Measurements from ENCODE around the gene EXOC8.
"Not testable (repeated sequence)": the region's sequence is repeated elsewhere in the genome, so short reads cannot be mapped to it uniquely, and the experiment has no call there.

The EXOC8 gene

DNA sequence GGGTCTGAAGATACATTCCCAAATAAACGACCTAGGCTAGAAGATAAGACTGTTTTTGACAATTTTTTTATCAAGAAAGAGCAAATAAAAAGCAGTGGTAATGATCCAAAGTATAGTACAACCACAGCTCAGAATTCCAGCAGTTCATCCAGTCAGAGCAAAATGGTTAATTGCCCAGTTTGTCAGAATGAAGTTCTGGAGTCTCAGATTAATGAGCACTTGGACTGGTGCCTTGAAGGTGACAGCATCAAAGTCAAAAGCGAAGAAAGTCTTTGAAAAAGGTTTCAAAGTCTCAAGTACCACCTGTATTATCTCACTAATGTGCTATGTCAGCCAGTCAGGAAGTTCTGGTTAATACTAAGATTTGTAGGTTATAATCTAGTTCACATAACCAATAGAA lies 15.4 kb upstream of the EXOC8 start:
- no peak for FAIRE-seq

DNA sequence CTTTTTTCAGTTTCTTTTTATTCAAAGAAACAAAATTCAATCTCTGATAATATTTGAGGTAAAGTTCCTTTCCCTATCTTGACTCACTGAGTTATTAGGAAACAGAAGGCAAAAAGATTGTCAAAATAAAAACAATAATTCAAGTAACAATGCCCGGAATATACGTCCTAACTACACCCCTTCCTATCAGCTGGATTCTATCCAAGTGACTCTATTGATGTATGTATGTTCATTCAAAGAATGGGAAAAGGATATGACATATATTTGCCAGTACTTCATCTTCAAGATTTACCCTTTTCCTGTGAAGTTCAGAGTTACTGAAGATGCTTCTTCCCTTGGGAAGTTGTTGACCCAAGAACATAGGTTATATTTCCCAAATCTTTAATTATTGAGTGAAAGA lies 14.2 kb upstream of the EXOC8 start:
- no peak for FAIRE-seq
- DNase-seq (ENCODE audit: insufficient read length, low spot score): no peak

More for the DNA sequence above, 15.4 kb upstream of the EXOC8 start:
- DNase-seq (ENCODE audit: insufficient read length, low spot score): no peak

DNA sequence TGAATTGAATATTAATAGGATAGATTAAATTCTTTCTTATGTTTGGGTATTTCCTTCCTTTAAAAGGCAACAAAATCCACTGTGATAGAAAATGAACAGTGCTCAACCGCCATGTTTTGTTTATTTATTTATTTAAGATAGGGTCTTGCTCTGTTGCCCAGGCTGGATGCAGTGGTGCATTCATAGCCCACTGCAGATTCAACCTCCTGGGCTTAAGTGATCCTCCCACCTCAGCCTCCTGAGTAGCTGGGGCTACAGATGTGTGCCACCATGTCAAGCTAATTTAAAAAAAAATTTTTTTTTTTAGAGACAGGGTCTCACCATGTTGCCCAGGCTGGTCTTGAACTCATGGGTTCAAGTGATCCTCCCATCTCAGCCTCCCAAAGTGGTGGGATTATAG lies 11.2 kb upstream of the EXOC8 start:
- not testable (repeated sequence) for DNase-seq (ENCODE audit: insufficient read length, low spot score); FAIRE-seq

DNA sequence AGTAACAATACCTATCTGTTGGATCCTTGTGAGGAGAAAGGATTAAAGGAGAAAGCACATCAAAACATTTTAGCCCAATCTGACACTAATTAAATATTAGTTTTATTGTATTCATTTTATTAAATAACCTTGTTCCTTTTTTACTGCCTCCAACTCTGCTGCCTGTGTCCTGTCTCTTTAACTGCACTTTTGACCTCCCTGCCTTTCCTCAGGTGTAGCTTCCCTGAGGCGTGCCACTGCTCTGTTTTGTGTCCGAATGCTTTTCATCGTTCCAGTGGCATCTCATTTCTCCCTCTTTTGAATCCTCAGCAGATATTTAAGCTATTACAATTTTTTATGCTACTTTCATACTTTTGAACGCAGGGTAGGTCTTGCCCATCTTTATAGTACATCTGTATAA lies 10.8 kb upstream of the EXOC8 start:
- no peak for DNase-seq (ENCODE audit: insufficient read length, low spot score)
- FAIRE-seq: no peak

DNA sequence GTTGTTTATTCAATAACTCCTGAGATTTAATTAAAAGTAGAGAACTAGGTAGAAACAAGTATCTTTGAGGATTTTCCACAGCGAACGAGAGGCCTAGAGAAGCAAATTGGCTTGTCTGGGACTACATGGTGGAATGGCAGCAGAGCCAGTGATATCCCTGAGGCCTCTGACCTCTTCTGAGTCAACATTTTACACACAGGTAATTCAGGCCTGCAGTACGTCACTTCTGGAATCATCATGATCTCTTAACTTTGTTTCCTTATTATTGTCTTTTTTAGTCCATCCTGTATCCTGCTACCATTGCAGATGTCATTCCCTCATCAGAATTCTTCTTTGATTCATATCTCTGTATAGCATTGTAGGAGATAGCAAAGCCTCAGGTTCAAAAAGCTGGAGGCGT lies 10.3 kb upstream of the EXOC8 start:
- FAIRE-seq: no peak
- DNase-seq (ENCODE audit: insufficient read length, low spot score): no peak

DNA sequence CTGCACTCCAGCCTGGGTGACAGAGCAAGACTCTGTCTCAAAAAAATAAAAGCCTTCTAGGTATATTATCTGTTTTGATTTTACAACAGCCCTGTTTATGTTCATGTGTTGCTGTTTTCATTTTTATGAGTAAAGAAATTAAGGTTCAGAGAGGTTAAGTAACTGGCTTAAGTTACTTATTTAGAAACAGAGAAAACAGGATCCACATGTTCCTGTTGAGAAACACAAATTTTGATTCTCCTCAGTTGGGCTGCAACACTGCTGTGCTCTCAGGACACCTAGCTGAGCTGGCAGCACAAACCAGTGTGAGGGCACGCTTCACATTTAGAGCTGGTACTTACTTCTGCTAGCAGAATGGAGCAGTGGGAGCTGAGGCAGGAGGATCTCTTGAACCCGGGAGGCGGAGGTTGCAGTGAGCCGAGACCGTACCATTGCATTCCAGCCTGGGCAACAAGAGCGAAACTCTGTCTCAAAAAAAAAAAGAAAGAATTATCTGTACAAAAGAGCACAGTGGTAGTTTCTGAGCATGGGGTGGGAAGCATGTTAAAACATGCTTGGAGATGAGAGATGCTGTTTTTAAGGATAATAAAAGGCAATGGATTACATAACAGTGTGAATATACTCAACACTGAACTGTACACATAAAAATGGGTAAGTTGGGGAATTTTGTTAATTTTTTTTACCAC lies 2.8 kb upstream of the EXOC8 start:
- DNase-seq (ENCODE audit: insufficient read length, low spot score) (no peak), FAIRE-seq (no peak)

DNA sequence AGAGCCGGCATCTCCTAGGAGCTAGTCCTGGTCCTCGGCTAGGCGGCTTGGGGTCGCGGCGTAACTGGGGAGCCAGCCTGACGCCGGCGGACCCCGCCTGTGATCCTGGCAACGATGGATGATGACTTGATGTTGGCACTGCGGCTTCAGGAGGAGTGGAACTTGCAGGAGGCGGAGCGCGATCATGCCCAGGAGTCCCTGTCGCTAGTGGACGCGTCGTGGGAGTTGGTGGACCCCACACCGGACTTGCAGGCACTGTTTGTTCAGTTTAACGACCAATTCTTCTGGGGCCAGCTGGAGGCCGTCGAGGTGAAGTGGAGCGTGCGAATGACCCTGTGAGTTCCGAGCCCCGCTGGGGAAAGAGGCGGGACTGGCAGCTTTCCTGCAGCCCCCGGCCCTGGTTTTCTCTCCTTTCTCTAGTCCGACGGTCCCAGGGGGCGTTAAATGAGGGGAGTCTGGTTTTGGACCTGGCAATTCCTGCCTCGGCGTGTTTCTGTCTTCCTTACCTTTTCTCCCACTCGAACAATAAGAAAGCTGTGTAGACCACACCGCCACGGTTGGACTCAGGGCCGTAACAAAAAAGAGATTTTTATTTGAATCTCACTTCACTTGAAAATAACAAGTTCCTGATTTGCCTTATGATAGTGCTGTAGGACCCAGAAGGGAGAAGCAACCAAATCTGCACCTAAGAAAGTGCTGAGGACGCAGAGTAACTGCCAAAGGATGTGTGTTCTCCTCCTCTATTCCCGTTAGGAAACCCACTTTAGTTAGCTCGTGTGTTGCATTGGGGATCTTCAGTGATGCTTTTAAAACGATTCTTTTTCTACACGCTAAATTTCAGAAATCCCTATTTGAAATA lies 847 bp upstream of the EXOC8 start, which contains the start of gene SPRTN:
SPRTN (plus strand) TSS at position 24 of the 859 bp plus-strand sequence; CDS start at position 115, 91 bp downstream.
- DNase-seq (ENCODE audit: insufficient read length, low spot score) (no peak), FAIRE-seq (no peak)

DNA sequence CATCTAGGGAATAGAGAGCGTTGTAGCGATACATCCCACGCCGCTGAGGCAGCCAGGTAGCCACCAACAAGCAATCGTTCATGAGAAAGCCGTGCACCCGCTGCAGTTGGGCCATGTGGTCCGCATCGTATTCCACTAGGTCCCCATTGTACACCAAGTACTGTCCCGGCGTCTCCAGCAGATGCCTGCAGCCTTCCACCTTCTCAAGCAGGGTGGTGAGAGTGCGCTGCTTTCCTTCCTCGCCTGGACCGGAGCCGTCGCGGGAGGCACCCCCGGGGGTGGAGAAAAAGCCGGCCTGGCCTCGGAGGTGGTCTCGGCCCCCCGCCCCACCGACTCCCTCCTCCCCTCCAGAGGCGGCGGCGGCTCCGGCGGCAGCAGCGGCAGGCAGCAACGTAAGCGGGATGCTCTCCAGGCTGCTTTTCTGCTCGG lies 595 bp downstream of the EXOC8 start:
- no peak for FAIRE-seq

DNA sequence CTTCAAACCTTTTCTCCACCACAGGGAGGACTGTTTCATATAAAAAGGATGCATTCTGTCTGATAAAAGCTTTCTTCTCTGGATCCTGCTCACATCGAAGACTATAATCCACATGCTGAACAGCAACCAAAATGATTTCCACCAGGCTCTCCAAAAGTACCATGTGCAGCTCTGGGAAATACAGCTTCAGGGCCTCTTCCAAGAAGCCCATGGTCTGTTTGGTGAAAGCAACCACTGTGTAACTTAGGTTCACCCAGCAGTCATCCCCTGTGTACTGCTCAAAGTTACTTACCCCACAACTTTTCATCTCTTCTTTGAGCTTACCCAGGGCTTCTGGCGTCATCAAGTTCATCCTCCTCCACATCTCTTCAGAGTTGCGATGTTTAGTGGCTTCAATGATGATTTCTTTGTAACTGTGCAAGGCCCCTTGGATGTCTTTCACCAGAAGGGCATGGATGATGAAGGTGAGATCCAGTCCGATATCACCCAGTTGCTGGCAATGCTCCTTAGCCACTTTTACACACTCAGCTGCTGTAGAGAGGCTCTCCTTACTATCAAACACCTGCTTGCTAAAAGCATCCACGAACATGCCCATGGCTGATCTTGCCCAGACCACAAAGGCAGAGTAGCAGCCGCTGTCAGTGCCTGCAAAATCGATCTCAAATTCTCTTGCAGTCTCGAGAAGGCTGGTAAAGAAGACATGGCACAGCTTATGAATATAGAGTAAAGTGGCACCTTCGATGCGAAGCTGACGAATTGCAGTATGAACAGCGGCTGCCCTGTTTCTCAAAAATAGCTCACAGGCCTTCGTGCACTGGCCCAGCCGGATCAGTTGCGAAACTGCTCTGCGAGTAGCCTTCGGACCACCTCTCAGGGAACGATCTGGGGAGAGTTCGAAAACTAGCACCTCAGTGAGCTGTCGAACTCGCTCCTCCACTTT lies 1.7 kb downstream of the EXOC8 start:
- no peak for DNase-seq (ENCODE audit: insufficient read length, low spot score)
- no peak for FAIRE-seq

More for the DNA sequence above, 595 bp downstream of the EXOC8 start:
- no peak for DNase-seq (ENCODE audit: insufficient read length, low spot score)

DNA sequence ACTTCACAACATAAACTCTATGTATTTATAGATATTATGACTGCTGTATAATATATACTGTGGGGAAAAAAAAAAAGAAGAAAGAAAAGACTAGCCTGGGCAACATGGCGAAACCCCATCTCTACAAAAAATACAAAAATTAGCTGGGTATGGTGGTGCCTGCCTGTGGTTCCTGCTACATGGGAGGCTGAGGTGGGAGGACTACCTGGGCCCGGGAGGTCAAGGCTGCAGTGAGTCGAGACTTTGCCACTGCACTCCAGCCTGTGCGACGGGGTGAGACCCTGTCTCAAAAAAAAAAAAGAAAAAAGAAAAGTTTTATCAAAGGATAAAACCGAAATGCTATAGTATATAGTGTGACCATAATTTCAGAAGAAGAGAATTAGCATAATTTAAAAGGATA lies 2.7 kb downstream of the EXOC8 start:
- DNase-seq (ENCODE audit: insufficient read length, low spot score) (no peak), FAIRE-seq (no peak)

DNA sequence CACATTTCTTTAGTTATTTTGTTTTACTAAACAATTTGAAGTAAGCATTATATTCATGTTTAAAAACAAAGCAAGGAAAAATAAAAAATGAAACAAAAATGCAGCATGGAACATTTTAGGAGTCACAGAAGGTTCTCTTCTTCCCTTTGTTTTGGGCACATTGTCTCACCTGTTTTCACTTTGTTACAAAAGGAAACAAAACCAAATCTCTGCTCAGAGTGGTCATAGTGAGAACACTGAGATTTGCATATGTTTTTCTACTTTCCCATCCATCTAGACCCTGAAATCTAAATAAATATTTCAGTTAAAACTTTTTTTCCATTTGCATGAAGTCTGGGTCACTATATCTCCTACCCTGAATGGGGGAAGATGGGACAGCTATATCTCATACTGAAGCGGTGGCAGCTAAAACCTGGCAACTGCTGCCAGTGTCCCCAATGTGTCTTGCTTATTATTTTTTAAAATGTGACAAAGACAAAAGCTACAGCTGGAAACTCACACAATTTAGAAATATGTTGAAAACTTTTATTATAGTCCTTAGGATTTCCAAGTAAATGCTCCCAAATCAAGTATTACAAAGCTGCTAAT lies 3.5 kb downstream of the EXOC8 start:
- DNase-seq (ENCODE audit: insufficient read length, low spot score) (no peak), FAIRE-seq (no peak)

DNA sequence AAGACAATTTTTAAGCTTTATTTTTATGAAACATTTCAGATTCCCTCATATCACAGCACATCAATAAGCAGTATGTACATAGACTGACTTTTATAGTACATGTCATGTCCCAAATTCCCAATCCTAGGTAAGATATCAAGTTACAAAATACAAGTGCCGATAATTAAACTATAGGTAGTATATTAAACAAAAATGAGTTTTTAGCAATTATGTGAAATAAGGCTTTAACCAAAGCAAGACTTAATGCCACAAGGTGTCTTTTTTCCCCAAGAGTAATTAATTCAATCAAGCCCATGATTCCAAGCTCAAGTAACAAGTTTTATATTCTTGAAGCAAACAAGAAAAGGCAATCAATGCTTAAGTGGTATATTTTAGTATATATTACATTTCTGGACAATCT lies 4.9 kb downstream of the EXOC8 start:
- no peak for DNase-seq (ENCODE audit: insufficient read length, low spot score)
- FAIRE-seq: no peak

DNA sequence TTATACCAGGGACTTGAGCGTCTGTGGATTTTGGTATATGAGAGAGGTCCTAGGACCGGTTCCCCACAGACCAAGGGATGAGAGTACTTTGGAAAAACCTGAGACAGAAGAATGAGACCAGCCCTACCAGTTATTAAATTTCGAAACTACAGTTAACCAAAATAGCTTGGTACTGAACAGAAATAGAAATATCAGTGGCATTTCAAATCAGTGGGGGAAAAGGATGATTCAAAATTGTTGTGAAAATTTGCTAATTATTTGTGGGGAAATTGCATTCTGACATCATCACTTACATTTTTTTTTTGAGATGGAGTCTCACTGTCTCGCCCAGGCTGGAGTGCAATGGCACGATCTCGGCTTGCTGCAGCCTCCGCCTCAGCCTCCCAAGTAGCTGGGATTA lies 8.2 kb downstream of the EXOC8 start:
- no peak for FAIRE-seq
- DNase-seq (ENCODE audit: insufficient read length, low spot score): no peak

DNA sequence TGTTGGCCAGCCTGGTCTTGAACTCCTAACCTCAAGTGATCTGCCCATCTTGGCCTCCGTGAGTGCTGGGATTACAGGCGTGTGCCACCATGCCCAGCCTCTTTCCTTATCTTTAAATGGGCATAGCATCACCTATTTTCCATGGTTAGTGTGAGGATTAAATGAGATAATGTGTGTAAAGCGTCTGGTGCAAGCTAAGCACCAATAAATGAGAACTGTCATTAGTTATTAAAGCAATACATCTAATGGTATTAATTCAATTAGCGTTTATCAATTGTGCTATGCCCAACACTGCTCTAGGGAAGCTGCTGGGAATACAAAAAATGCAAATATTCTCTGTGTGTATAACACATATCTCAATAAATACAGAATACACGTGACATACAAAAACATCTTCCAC lies 10.0 kb downstream of the EXOC8 start:
- DNase-seq (ENCODE audit: insufficient read length, low spot score) (no peak), FAIRE-seq (no peak)

DNA sequence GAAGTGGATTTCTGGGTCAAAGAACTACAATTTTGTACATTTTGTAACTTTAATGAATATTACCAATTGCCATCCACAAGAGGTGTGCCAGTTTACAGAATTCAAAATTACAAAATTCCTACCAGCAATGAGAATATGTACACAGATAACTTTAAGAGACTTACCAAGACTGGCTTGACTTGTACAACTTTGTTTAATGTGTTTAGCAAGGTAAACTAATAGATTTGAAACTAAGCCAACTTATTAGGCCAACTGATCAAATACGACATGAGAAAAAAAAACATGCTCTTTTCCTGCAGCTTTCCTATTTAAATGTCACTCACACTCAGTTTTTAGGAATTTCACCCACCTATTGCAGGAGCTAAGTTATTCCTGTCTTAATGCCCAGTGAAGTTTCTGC lies 11.4 kb downstream of the EXOC8 start:
- FAIRE-seq (no peak), DNase-seq (ENCODE audit: insufficient read length, low spot score) (no peak)

DNA sequence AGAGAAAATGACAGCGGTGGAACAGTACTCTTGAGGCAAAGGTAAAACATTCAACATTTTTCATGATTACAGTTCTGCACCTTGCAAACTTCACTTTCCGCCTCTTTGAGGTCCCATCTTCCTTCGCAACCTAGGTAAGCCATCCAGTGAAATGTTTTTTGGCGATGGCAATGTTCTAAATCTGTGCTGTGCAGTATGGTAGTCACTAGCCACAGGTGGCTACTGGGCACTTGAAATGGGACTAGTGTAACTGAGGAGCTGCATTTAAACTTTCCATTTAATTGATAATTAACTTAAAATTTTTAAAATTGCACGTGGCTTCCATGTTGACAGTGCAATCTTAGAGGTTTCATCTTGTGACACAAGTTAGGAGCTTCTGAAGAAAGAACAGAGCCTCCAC lies 13.0 kb downstream of the EXOC8 start:
- DNase-seq (ENCODE audit: insufficient read length, low spot score): no peak

DNA sequence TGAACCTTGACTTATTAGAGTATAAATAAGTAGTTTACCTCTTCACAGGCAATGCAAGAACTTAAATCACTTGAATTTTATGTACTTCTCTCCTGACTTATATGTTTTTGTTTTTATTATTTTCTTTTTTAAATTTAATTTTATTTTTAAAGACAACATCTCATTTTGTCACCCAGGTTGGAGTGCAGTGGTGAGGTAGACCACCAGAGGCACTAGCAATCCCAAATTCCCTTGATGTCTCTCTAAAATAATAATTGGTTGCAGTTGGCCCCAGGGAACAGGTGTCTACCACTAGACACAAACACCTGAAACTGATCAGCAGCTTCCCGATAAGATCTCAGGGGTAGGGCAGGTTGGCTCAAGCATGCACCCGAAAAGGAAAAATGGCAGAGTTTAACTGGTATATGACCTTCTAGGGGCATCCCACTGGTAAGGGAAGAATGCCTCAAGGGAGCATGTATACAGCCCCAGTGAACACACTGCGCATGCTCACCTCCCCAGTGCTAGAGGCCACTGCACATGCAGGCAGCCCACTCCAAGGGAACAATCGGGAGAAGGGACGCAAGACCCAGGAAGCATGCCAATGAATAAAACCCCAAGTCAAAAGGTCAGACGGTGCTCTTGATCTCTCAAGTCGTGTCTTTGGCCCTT lies 14.6 kb downstream of the EXOC8 start:
- DNase-seq (ENCODE audit: insufficient read length, low spot score) (no peak), FAIRE-seq (no peak)

More for the DNA sequence above, 13.0 kb downstream of the EXOC8 start:
- FAIRE-seq: no peak

DNA sequence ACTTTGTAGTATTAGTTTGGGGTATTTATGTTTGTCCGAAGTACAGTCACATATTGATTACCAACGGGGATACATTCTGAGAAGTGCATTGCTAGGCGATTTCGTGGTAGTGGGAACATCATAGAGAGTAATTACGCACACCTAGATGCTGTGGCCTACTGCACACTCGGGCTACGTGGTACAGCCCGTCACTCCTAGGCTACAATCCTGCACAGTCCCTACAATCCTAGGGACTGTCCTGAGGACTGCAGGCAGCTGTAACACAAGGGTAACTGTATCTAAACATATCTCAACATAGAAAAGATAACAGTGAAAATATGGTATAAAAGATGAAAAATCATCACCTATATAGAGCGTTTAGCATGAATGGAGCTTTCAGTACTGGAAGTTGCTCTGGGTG lies 18.6 kb downstream of the EXOC8 start:
- no peak for FAIRE-seq
- no peak for DNase-seq (ENCODE audit: insufficient read length, low spot score)

DNA sequence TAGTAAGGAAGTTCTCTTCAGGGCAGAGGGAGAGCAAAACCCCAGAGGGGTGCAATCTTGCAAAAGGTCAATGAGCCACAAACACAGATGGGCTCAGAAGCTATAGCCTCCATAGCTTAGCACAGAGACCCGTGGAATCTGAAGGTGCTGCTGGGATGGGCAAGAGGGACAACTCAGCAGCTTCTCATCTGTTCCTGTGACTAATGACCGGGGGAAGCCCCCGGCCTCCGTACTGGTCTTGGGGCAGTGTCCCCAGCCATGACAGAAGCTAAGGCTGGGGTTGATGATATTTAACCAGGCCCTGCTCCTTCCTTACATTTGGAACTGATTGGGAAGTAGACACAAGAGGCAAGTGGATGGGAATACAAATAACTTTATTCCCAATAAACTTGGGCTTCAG lies 19.1 kb downstream of the EXOC8 start:
- FAIRE-seq (no peak), DNase-seq (ENCODE audit: insufficient read length, low spot score) (no peak)

DNA sequence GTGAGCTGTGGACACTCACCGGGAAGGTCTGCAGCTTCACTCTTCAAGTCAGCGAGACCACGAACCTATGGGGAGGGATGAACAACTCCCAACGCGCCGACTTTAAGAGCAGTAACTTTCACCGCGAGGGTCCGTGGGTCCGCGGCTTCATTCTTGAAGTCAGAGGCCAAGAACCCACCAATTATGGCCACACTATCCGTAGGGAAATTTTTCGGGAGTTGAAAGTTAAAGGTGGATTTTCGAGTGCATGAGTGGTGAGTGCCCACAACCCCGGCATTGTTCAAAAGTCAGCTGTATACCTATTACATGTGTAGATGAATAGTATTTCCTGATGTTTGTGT lies 19.7 kb downstream of the EXOC8 start:
- FAIRE-seq (no peak), DNase-seq (ENCODE audit: insufficient read length, low spot score) (no peak)
